ENCODE data around the gene MFAP5.

The MFAP5 gene

GRCh38 chr12:8662593-8662992 is at the start of gene MFAP5:
Gene MFAP5 (minus strand): TSS chr12:8662826. CDS start chr12:8662104, 722 bp downstream.
- DNase-seq: no peak

GRCh38 chr12:8709124-8709830 is 46.7 kb upstream of the MFAP5 start:
- peak in 1 of 2 donors; percentile 41 for DNase-seq

- DNase-seq: no peak
Observed at GRCh38 chr12:8702159-8702558, 39.5 kb upstream of the MFAP5 start.

- no peak for DNase-seq
Observed at GRCh38 chr12:8701046-8701660, 38.5 kb upstream of the MFAP5 start.

GRCh38 chr12:8699714-8700113 is 37.1 kb upstream of the MFAP5 start:
- peak in 1 of 2 donors; percentile 45 for DNase-seq

- no peak for DNase-seq
Observed at GRCh38 chr12:8698879-8699278, 36.3 kb upstream of the MFAP5 start.

GRCh38 chr12:8698132-8698851 is 35.7 kb upstream of the MFAP5 start:
- DNase-seq: peak in 1 of 2 donors; percentile 43

GRCh38 chr12:8697476-8698131 is 35.0 kb upstream of the MFAP5 start, which contains the start of gene RIMKLB:
Gene RIMKLB (plus strand): TSS chr12:8697991. CDS start chr12:8713867, 15,876 bp downstream.
- peak; percentile 43 to 80 for DNase-seq

- peak in 1 of 2 donors; percentile 42 for DNase-seq
Observed at GRCh38 chr12:8697120-8697475, 34.5 kb upstream of the MFAP5 start.

GRCh38 chr12:8696442-8697090 is 33.9 kb upstream of the MFAP5 start:
- DNase-seq: no peak

GRCh38 chr12:8695116-8695515 is 32.5 kb upstream of the MFAP5 start:
- DNase-seq: no peak

- DNase-seq: peak in 1 of 2 donors; percentile 59
Observed at GRCh38 chr12:8692573-8692972, 29.9 kb upstream of the MFAP5 start.

GRCh38 chr12:8689681-8690080 is 27.1 kb upstream of the MFAP5 start:
- no peak for DNase-seq

GRCh38 chr12:8687846-8688601 is 25.4 kb upstream of the MFAP5 start:
- peak in 1 of 2 donors; percentile 11 for DNase-seq

- DNase-seq: peak in 1 of 2 donors; percentile 26
Observed at GRCh38 chr12:8685051-8685450, 22.4 kb upstream of the MFAP5 start.

- DNase-seq: no peak
Observed at GRCh38 chr12:8681129-8681884, 18.7 kb upstream of the MFAP5 start.

GRCh38 chr12:8680533-8680932 is 17.9 kb upstream of the MFAP5 start:
- DNase-seq: no peak

GRCh38 chr12:8678661-8679111 is 16.1 kb upstream of the MFAP5 start:
- no peak for DNase-seq

GRCh38 chr12:8677362-8677761 is 14.7 kb upstream of the MFAP5 start:
- no peak for DNase-seq

GRCh38 chr12:8676651-8677050 is 14.0 kb upstream of the MFAP5 start:
- peak in 1 of 2 donors; percentile 7 for DNase-seq

GRCh38 chr12:8675591-8676036 is 13.0 kb upstream of the MFAP5 start:
- DNase-seq: no peak
